OCI-LY1 (cell line): Measurements from ENCODE around the gene GATAD1.

Experiments
- H2AFZ ChIP-seq: fragments of 200-600 bp; sonication (generic), shearing (Covaris generic); 2 replicates; pipeline ENCODE4 v1.6.0; 2014; ENCODE audit warnings: antibody characterized with exemption, mild to moderate bottlenecking, low read length
- H3F3A ChIP-seq: fragments of 200-600 bp; sonication (generic), shearing (Covaris generic); 2 replicates; pipeline ENCODE4 v1.6.0; 2014; ENCODE audit warnings: mild to moderate bottlenecking, antibody characterized with exemption, low read length, moderate library complexity; ENCODE audit not compliant: insufficient read depth
- H3K27ac ChIP-seq: fragments of 200-600 bp; sonication (generic); 2 replicates; pipeline ENCODE4 v1.5.1; 2014; ENCODE audit warnings: low read length, mixed run types, mild to moderate bottlenecking, low read depth; ENCODE audit not compliant: poor library complexity, severe bottlenecking
- H3K27me3 ChIP-seq: fragments of 200-600 bp; sonication (generic); 2 replicates; pipeline ENCODE4 v1.6.0; 2014; ENCODE audit warnings: antibody characterized with exemption, mild to moderate bottlenecking, low read length, moderate library complexity; ENCODE audit not compliant: insufficient read depth
- H3K36me3 ChIP-seq: fragments of 200-600 bp; sonication (generic); 2 replicates; pipeline ENCODE4 v1.6.1; 2014; ENCODE audit warnings: mild to moderate bottlenecking, antibody characterized with exemption, low read length, moderate library complexity, mixed read lengths; ENCODE audit not compliant: insufficient read depth
- H3K4me1 ChIP-seq: fragments of 200-600 bp; sonication (generic); 2 replicates; pipeline ENCODE4 v1.5.1; 2014; ENCODE audit warnings: mild to moderate bottlenecking, low read length, moderate library complexity; ENCODE audit not compliant: insufficient read depth, severe bottlenecking
- H3K4me2 ChIP-seq: fragments of 200-600 bp; sonication (generic), shearing (Covaris generic); 2 replicates; pipeline ENCODE4 v1.6.1; 2014; ENCODE audit warnings: low read length
- H3K4me3 ChIP-seq: fragments of 200-600 bp; sonication (generic); 2 replicates; pipeline ENCODE4 v1.5.1; 2014; ENCODE audit warnings: low read length, low read depth, mild to moderate bottlenecking, mixed read lengths; ENCODE audit not compliant: poor library complexity, severe bottlenecking
- H3K79me2 ChIP-seq: fragments of 200-600 bp; shearing (Covaris generic); 2 replicates; pipeline ENCODE4 v1.6.1; 2016; ENCODE audit warnings: mixed run types, low read length, mixed read lengths; ENCODE audit not compliant: insufficient read depth
- H3K9ac ChIP-seq: fragments of 200-600 bp; sonication (generic), shearing (Covaris generic); 2 replicates; pipeline ENCODE4 v1.6.1; 2014; ENCODE audit warnings: mild to moderate bottlenecking, low read length, mixed read lengths
- H3K9me2 ChIP-seq: fragments of 200-600 bp; sonication (generic), shearing (Covaris generic); 2 replicates; pipeline ENCODE4 v1.6.1; 2014; ENCODE audit warnings: low read depth, mild to moderate bottlenecking, low read length, mixed read lengths
- H3K9me3 ChIP-seq: fragments of 200-600 bp; shearing (Covaris generic); 2 replicates; pipeline ENCODE4 v1.6.1; 2014; ENCODE audit warnings: low read length, mixed read lengths
- H4K20me1 ChIP-seq: fragments of 200-600 bp; sonication (generic), shearing (Covaris generic); 2 replicates; pipeline ENCODE4 v1.6.0; 2016; ENCODE audit warnings: mild to moderate bottlenecking, low read length; ENCODE audit not compliant: insufficient read depth
- CTCF ChIP-seq: fragments of 200-600 bp; sonication (generic), shearing (Covaris generic); IDR thresholded peaks from 2 replicates; pipeline ENCODE4 v1.5.1; 2017; ENCODE audit warnings: mild to moderate bottlenecking, antibody characterized with exemption, low read length, moderate library complexity, mixed read lengths
- EZH2 ChIP-seq: fragments of 200-600 bp; sonication (generic), shearing (Covaris generic); IDR thresholded peaks from 2 replicates; pipeline ENCODE4 v1.8.0; 2017; ENCODE audit warnings: borderline replicate concordance, mixed run types, mild to moderate bottlenecking, antibody characterized with exemption, low read length, moderate library complexity, mixed read lengths

Gene GATAD1

GRCh38 chr7:92461027-92462003, 14.0 kb downstream of the GATAD1 start:
- Histone ChIP-seq H3K4me2 (peak overlapping the region; percentile 18; the same call in 1 of the 2 replicates), H3K4me3 (no peak overlapping the region), H3K9ac (no peak overlapping the region; the same call in 1 of the 2 replicates), H3K9me3 (no peaks in the 10 kb centered on the region), H3K27me3 (no peaks in the 10 kb centered on the region), H2AFZ (peak overlapping the region; percentile 85), H3K9me2 (no peaks in the 10 kb centered on the region), H4K20me1 (no peaks in the 10 kb centered on the region), H3K4me1 (peaks cover 10% of the 10 kb centered on the region), H3K79me2 (no peaks in the 10 kb centered on the region), H3K27ac (peak overlapping the region; percentile 15), H3F3A (no peaks in the 10 kb centered on the region), H3K36me3 (peaks cover 5% of the 10 kb centered on the region)
- TF ChIP-seq CTCF (peak; percentile 95), EZH2 (no peak)

- Histone ChIP-seq H2AFZ (peak overlapping the region; percentile 25; the same call in 1 of the 2 replicates), H3K9me2 (no peaks in the 10 kb centered on the region), H3K9me3 (no peaks in the 10 kb centered on the region), H3K4me2 (no peak overlapping the region), H3F3A (no peaks in the 10 kb centered on the region), H3K27ac (no peak overlapping the region), H3K4me3 (no peak overlapping the region), H3K27me3 (no peaks in the 10 kb centered on the region), H3K9ac (no peak overlapping the region), H3K36me3 (no peaks in the 10 kb centered on the region), H3K79me2 (no peaks in the 10 kb centered on the region), H4K20me1 (no peaks in the 10 kb centered on the region), H3K4me1 (peaks cover 10% of the 10 kb centered on the region)
- TF ChIP-seq CTCF (peak; percentile 12; the same call in 1 of the 2 replicates), EZH2 (no peak)
Observed at GRCh38 chr7:92462560-92462959, 15.3 kb downstream of the GATAD1 start.

- Histone ChIP-seq H3K9ac (no peak overlapping the region), H3K4me3 (no peak overlapping the region), H2AFZ (no peak overlapping the region), H3K27me3 (no peaks in the 10 kb centered on the region), H3K79me2 (no peaks in the 10 kb centered on the region), H3K9me2 (no peaks in the 10 kb centered on the region), H3K4me1 (peaks cover 10% of the 10 kb centered on the region), H3K4me2 (no peak overlapping the region), H3K9me3 (peaks cover 3% of the 10 kb centered on the region; the same call in 1 of the 2 replicates), H4K20me1 (no peaks in the 10 kb centered on the region), H3K36me3 (no peaks in the 10 kb centered on the region), H3F3A (no peaks in the 10 kb centered on the region), H3K27ac (no peak overlapping the region)
- no peak for TF ChIP-seq EZH2
- TF ChIP-seq CTCF, result no peak
Observed at GRCh38 chr7:92464515-92464914, 17.2 kb downstream of the GATAD1 start.
